Activated CD4-positive, alpha-beta memory T cell treated with anti-CD3 and anti-CD28 coated beads for 36 hours (primary cell): ENCODE results near the gene LPCAT1. TPM values are rescaled to one million over a fixed set of nuclear protein-coding genes. Genes with fewer than 3 reads are reported as not detected.
A peak's percentile ranks its signal among the peaks of the same experiment; 100 is the strongest.

Experiments
- CTCF ChIA-PET: fragments of 350-600 bp; sonication (Branson Sonifier 250); formaldehyde crosslinking; loops from one replicate; lab custom pipeline; 2021; ENCODE audit warnings: antibody characterized with exemption, inconsistent platforms; lab: Charles Lee
- POLR2A ChIA-PET: fragments of 350-600 bp; sonication (Branson Sonifier 250); formaldehyde crosslinking; loops from one replicate; lab custom pipeline; 2021; ENCODE audit warnings: antibody characterized with exemption; lab: Charles Lee
- DNase-seq: peaks from one replicate; pipeline ENCODE4 v3.0.0-alpha.2; 2020
- H3K27ac Mint-ChIP-seq: one replicate; pipeline ENCODE4 v1.8.0; 2021; ENCODE audit warnings: mixed read lengths
- H3K27me3 Mint-ChIP-seq: one replicate; pipeline ENCODE4 v1.8.0; 2021; ENCODE audit warnings: mixed read lengths
- H3K36me3 Mint-ChIP-seq: one replicate; pipeline ENCODE4 v1.8.0; 2021; ENCODE audit warnings: mixed read lengths
- H3K4me1 Mint-ChIP-seq: one replicate; pipeline ENCODE4 v1.8.0; 2021; ENCODE audit warnings: low read depth, mixed read lengths
- H3K4me3 Mint-ChIP-seq: one replicate; pipeline ENCODE4 v1.8.0; 2021; ENCODE audit warnings: mild to moderate bottlenecking, mixed read lengths
- H3K9me3 Mint-ChIP-seq: one replicate; pipeline ENCODE4 v1.8.0; 2021; ENCODE audit warnings: mixed read lengths
- intact Hi-C: fragments of 100-400 bp; cut with micrococcal nuclease; formaldehyde crosslinking; loops from one replicate; pipeline ENCODE4 v1.15.1; 2023
- total RNA-seq, 2 experiments: library from RNA; stranded (reverse); gene quantifications; one replicate each; pipeline ENCODE4 v1.2.3, GENCODE V29; 2021

The LPCAT1 gene
- total RNA-seq, 2 experiments from 2014 or later, result 48.4 to 51.4 TPM

DNA sequence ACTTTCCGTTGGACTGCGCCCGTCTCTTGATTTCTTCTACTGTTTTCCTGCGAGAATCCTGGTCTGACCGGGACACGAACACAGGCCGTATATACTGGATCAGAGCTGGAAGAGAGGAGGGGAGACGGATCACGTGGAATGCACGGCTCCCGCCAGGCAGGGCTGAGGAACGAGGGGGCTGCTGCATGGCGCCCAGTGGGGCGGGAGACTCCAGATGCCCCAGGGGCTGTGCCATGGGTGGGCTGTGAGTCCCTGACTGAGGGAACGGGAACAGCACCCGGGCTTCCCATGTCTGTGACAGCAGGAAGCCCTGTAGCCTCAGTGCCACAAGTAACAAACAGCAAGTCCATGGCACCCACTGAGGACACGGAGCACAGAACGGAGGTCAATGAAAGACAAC is 34.0 kb downstream of the LPCAT1 start:
- Mint-ChIP-seq H3K36me3 (peaks cover 56% of the 10 kb centered on the region), H3K27ac (peak overlapping the region; percentile 80), H3K4me3 (no peak overlapping the region), H3K9me3 (no peaks in the 10 kb centered on the region), H3K4me1 (peaks cover 32% of the 10 kb centered on the region), H3K27me3 (no peaks in the 10 kb centered on the region)
- ChIA-PET POLR2A (interaction anchor here (1.2 kb wide), 1 partner anchor 17 kb away, joined by 3 read pairs; no protein-coding TSS in a partner anchor), CTCF (interaction anchor here (1.0 to 1.8 kb wide), 3 partner anchors 10 to 155 kb away, joined by 3 to 8 read pairs (median 7); no protein-coding TSS in a partner anchor)
- intact Hi-C loops, result loop anchor here (1.0 to 5.0 kb wide), 3 partner anchors 33 to 172 kb away; partner anchors contain the start of gene LPCAT1
- DNase-seq, result no peak

DNA sequence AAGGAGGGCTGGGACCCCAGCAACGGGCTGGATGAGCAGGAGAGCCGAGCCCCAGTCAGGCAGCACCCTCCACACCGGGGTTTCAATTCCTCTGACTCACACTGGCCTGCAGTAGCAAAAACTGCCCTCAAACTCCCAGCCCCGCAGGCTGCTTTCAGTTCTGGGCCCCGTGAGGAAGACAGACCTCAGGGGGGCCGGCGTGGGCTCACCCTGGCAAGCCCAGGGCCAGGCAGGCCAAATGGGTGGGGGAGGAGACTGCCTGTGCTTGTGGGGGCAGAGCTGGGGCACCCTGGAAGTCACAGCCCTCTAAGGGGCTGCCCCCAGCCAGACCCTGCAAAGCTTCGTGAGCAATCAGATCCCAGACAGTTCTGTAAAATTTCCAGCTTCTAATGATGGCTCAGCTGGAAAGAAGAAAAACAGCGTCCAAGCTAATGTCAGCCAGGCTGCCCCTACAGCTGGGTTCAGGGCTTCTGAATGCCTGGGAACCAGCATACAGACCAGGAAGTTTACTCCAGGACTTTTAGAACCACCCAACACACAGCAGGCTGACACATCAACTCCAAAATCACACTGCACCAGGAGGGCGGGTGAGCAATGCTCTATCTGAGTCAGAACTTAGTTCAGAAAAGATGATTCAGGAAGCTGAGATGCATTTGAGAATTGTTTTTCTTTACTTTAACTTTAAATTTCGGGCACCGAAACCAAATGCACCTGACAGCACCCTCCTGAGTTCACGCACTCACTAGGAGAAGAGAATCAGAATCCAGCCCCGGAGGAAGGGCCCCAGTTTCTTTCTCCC is 34.7 kb downstream of the LPCAT1 start:
- Mint-ChIP-seq H3K4me3 (no peak overlapping the region), H3K9me3 (no peaks in the 10 kb centered on the region), H3K4me1 (peaks cover 32% of the 10 kb centered on the region), H3K36me3 (peaks cover 52% of the 10 kb centered on the region), H3K27ac (peak overlapping the region; percentile 80), H3K27me3 (no peaks in the 10 kb centered on the region)
- intact Hi-C loops, result loop anchor here (1.0 to 5.0 kb wide), 3 partner anchors 34 to 172 kb away; partner anchors contain the start of gene LPCAT1
- ChIA-PET POLR2A (interaction anchor here (1.2 kb wide), 1 partner anchor 17 kb away, joined by 3 read pairs; no protein-coding TSS in a partner anchor), CTCF (interaction anchor here (1.0 to 1.8 kb wide), 2 partner anchors 9 to 156 kb away, joined by 7 to 8 read pairs; no protein-coding TSS in a partner anchor)
- peak; percentile 80 for DNase-seq

DNA sequence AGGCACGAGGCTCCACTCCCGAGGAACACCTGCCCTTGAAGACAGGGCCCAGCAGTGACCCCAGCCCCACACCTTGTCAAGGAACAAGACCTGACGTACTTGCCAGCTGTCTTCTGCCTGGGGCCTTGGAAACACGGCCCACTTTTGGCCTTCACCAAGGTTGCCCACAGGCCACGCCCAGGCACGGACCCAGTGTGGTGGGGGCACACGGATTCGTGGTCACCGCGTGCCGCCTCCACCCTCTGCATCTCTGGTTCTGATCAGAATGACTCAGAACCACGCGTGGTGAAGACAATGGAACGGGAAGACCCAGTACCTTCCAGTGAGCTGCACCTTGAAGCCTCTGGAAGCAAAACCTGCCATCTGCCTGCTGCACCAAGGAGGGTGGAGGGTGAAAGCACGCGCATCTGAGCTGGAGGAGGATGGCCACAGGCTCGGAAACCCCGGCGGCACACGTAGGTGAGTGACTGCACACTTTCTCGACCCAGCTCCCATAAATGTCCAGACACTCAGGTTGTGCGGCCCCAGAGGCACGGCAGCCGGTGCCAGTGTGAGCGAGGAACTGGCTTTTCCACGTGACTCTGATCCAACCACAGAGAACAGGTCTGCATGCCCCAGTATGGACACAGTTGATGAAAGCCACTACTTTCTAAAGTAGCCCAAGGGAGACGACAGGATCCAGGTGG is 36.5 kb downstream of the LPCAT1 start:
- H3K4me1 Mint-ChIP-seq, result peaks cover 29% of the 10 kb centered on the region
- H3K27ac Mint-ChIP-seq, result no peak overlapping the region
- POLR2A ChIA-PET, result no interaction called here
- peaks cover 38% of the 10 kb centered on the region for H3K36me3 Mint-ChIP-seq
- CTCF ChIA-PET, result no interaction called here
- no peaks in the 10 kb centered on the region for H3K27me3 Mint-ChIP-seq
- no peak for DNase-seq
- intact Hi-C loops, result loop anchor here (5.0 kb wide), 1 partner anchor 170 kb away; no protein-coding TSS in a partner anchor
- no peaks in the 10 kb centered on the region for H3K9me3 Mint-ChIP-seq
- H3K4me3 Mint-ChIP-seq, result no peak overlapping the region

DNA sequence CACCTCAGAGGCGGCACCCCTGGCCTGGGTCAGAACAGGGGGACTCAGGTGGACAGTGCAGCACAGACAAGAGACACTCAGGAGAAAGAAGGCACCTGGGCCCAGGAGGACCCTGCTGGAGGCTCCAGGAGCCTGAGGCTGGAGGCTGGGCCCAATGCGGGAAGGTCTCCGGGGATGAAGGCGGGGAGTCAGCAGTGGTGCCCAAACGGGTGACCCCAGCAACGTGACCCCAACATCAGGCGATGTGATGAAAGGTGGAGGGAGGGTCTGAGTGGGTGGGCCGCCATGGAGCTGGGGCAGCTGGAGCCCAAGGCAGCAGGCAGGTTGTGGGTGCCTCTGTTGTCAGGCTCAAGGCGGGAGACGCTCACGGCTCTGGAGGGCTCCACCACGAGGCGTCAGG is 37.5 kb downstream of the LPCAT1 start:
- DNase-seq, result no peak
- Mint-ChIP-seq H3K9me3 (no peaks in the 10 kb centered on the region), H3K4me3 (no peak overlapping the region), H3K27me3 (no peaks in the 10 kb centered on the region), H3K4me1 (peaks cover 29% of the 10 kb centered on the region), H3K27ac (no peak overlapping the region), H3K36me3 (peaks cover 35% of the 10 kb centered on the region)
- intact Hi-C loops, result loop anchor here (5.0 kb wide), 1 partner anchor 169 kb away; no protein-coding TSS in a partner anchor
- CTCF ChIA-PET, result no interaction called here
- POLR2A ChIA-PET, result no interaction called here

DNA sequence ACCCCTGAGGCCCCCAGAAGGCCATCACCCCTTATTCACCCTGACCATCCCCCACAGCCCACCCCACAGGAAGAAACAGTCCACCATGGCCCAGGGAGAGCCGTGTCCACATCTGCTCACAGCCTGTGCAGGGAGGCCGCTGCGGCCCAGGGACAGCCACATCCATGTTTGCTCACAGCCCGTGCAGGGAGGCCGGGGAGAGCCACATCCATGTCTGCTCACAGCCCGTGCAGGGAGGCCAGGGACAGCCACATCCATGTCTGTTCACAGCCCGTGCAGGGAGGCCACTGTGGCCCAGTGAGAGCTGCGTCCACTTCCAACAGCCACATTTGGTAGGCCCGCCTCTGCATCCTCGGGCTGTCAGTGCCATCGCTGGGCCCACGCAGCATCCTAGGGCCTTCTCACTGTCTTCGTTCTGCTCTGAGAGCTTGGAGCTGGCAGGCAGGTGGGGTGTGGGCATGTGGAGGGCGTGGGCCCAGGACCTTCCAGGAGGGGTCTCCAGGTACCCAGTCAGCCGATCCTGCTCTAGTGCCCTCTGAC is 38.1 kb downstream of the LPCAT1 start:
- CTCF ChIA-PET, result interaction anchor here (1.1 kb wide), 1 partner anchor 159 kb away, joined by 4 read pairs; no protein-coding TSS in a partner anchor
- H3K4me3 Mint-ChIP-seq, result no peak overlapping the region
- intact Hi-C loops, result loop anchor here (5.0 kb wide), 1 partner anchor 168 kb away; no protein-coding TSS in a partner anchor
- H3K36me3 Mint-ChIP-seq, result peaks cover 29% of the 10 kb centered on the region
- no peak for DNase-seq
- no peak overlapping the region for H3K27ac Mint-ChIP-seq
- no peaks in the 10 kb centered on the region for H3K9me3 Mint-ChIP-seq
- H3K27me3 Mint-ChIP-seq, result no peaks in the 10 kb centered on the region
- POLR2A ChIA-PET, result no interaction called here
- H3K4me1 Mint-ChIP-seq, result peaks cover 25% of the 10 kb centered on the region

DNA sequence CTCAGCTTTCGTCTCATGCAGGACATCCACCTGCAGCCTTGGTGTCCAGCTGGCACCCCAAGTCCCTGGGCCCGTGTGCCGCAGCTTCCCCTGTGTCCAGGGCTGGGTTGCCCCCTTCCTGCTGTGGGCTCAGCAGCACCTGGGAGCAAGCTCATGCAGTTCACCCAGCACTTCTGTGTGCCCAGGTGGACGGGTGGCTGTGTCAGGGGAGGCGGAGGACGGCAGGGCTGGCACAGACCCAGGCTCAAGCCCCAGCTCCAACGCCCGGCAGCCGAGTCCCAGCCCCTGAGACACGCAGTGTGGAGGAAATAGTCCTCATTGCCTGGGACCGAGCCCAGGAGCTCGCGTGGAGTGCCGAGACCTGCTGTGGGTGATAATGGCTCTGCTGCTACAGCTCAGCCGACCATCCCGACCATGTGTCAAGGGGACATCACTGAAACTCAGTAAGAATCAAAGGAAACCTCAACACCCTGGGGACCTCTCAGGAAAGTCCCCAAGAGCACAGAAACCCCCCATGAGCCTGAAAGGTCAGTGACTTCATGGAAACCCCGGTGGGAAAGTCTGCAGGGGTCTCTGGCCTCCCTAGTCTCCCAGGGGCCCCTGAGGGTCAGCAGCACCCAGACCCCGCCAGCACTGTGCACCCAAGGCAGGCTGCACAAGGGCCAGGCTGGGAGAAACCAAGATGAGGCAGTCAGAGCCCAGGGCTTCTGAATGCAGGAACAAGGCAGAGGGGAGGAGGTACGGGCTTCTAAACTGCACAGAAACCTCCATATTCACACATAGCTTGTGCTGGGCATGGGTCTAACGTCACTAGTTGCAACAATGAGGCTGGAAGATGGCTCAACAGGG is 38.8 kb downstream of the LPCAT1 start:
- no peak for DNase-seq
- Mint-ChIP-seq H3K27me3 (no peaks in the 10 kb centered on the region), H3K27ac (no peak overlapping the region), H3K36me3 (peaks cover 23% of the 10 kb centered on the region), H3K4me3 (no peak overlapping the region), H3K9me3 (no peaks in the 10 kb centered on the region), H3K4me1 (peaks cover 18% of the 10 kb centered on the region)
- ChIA-PET POLR2A (no interaction called here), CTCF (interaction anchor here (0.6 to 1.1 kb wide), 2 partner anchors 109 to 160 kb away, joined by 3 to 4 read pairs; no protein-coding TSS in a partner anchor)
- intact Hi-C loops, result loop anchor here (5.0 kb wide), 1 partner anchor 168 kb away; no protein-coding TSS in a partner anchor

DNA sequence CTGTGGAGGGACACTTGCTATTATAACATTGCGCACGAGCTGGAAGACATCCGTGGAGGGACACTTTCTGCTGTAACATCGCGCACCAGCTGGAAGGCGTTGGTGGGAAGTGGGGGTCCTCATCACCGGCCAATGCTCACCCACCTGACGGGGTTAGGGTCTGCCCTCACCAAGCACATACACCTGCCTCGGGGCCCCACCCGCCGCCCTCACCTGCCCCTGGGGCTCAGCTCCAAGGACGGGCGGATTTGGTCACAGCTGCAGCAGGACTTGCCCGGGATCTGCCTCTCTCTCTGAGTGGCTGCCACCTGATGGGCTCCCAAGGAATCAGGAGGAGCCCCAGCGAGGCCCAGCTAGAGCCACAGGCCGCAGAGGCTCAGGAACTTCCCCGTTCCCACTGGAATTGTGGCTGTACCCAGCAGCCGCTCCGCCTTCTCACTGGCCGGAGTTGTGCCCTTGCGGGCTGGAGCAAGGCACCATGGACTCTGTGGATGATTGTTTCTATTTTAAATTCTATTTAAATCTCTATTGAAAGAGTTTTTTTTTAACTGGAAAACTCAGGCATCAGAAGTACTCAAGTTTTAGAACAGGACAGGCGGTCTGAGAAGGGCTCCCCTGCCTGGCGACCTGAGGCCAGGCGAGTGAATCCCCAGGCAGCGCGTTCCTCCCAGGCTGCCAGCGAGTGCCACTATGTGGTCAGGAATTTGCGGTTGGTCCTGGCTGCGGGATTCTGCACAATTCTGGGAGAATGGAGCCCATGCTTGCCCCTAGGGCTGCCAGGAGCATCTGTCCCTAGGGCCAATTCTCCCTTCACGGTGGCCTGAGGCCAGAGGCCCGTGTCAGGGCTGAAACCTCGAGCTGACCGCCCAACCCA is 39.7 kb downstream of the LPCAT1 start:
- no peak for DNase-seq
- Mint-ChIP-seq H3K9me3 (no peaks in the 10 kb centered on the region), H3K4me3 (no peak overlapping the region), H3K27ac (no peak overlapping the region), H3K36me3 (peaks cover 24% of the 10 kb centered on the region), H3K27me3 (no peaks in the 10 kb centered on the region), H3K4me1 (peaks cover 9% of the 10 kb centered on the region)
- ChIA-PET POLR2A (no interaction called here), CTCF (interaction anchor here (0.6 to 1.3 kb wide), 3 partner anchors 110 to 161 kb away, joined by 3 to 5 read pairs (median 3); no protein-coding TSS in a partner anchor)
- intact Hi-C loops, result no loop called here

DNA sequence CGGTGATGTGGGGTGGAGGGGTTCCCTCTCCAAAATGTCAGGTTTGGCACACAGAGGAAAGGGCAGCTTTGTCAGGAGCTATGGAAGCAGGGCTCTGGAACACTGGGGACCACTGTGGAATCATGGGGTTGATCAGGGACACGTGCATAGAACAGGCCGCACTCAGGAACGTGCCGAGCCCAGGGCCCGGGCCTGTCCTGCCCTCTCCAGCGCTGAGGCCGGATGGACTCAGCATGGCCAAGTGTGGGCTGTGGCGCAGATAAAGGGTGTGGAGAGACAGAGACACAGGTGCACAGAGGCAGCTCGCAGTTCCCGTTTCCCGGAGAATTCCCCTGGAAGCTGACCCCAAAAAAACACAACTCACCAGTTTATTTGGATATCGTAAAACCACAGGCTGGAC is 40.7 kb downstream of the LPCAT1 start:
- no peaks in the 10 kb centered on the region for H3K9me3 Mint-ChIP-seq
- H3K4me1 Mint-ChIP-seq, result peaks cover under 1% of the 10 kb centered on the region
- no peaks in the 10 kb centered on the region for H3K27me3 Mint-ChIP-seq
- intact Hi-C loops, result no loop called here
- no peak overlapping the region for H3K27ac Mint-ChIP-seq
- ChIA-PET CTCF (interaction anchor here (0.6 to 1.3 kb wide), 5 partner anchors 103 to 162 kb away, joined by 3 to 5 read pairs (median 3); no protein-coding TSS in a partner anchor), POLR2A (no interaction called here)
- no peak for DNase-seq
- no peak overlapping the region for H3K4me3 Mint-ChIP-seq
- H3K36me3 Mint-ChIP-seq, result peaks cover 19% of the 10 kb centered on the region

DNA sequence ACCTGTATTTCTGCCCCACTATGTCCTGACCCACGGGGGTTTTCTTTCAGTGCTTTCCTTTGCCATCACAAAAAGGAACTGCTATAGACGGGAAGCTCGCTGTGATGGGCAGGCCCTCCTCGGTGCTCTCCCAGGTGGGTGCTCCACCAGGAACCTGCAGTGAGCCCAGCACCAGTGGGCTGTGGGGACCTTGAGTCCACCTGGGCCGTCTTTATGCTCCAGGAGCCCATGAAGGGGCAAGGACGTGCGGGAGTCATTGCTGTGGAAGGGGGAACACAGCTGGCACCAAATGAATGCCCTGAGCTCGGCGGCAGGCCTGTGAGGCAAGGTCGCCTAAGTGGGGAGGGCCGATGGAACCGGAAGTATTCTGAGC is 41.8 kb downstream of the LPCAT1 start:
- no peak overlapping the region for H3K27ac Mint-ChIP-seq
- H3K4me3 Mint-ChIP-seq, result no peak overlapping the region
- intact Hi-C loops, result no loop called here
- DNase-seq, result no peak
- H3K9me3 Mint-ChIP-seq, result no peaks in the 10 kb centered on the region
- POLR2A ChIA-PET, result no interaction called here
- H3K27me3 Mint-ChIP-seq, result no peaks in the 10 kb centered on the region
- CTCF ChIA-PET, result interaction anchor here (1.0 kb wide), 1 partner anchor 102 kb away, joined by 3 read pairs; no protein-coding TSS in a partner anchor
- no peaks in the 10 kb centered on the region for H3K4me1 Mint-ChIP-seq
- peaks cover 12% of the 10 kb centered on the region for H3K36me3 Mint-ChIP-seq

DNA sequence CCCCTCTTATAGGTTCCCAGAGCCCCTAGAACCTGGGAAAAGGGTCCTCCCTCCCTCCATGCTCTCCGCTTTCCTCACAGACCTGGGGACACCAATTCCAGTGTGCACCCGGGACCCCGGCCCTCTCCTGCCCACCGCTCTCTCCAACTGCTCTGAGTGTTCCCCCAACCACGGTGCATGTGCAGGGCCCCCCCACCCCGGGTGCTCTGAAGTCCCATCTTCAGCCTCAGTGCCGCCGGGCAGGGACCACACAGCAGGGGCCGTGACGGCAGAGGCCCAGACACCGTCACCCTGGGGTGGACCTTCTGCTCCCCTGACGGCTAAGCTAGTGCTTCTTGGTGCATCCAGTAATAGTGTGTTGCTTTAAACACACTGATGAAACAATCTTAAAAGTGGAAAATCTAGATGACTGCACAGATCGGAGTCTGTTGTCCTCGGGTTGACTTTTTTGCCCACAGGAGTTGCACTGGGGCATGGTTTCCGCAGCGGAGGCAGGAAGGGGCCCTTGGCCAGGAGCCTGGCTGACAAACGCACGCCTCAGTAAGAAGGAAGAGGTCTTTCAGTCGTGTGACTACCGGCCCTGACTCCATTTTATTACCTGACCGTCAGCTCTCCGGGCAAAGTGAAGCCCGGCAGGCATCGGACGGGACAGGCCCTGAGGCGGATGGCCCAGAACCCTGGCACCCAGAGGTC is 42.3 kb downstream of the LPCAT1 start:
- no peak overlapping the region for H3K27ac Mint-ChIP-seq
- H3K9me3 Mint-ChIP-seq, result no peaks in the 10 kb centered on the region
- H3K4me3 Mint-ChIP-seq, result no peak overlapping the region
- H3K4me1 Mint-ChIP-seq, result no peaks in the 10 kb centered on the region
- intact Hi-C loops, result no loop called here
- peaks cover 15% of the 10 kb centered on the region for H3K36me3 Mint-ChIP-seq
- DNase-seq, result no peak
- H3K27me3 Mint-ChIP-seq, result no peaks in the 10 kb centered on the region
- ChIA-PET CTCF (interaction anchor here (1.0 kb wide), 1 partner anchor 101 kb away, joined by 3 read pairs; no protein-coding TSS in a partner anchor), POLR2A (no interaction called here)
